Measurements from ENCODE around the gene MAPK7.
"Not testable (repeated sequence)": the region's sequence is repeated elsewhere in the genome, so short reads cannot be mapped to it uniquely, and the experiment has no call there.

Gene MAPK7

GRCh38 chr17:19344311-19345066 lies 33.8 kb upstream of the MAPK7 start:
- H3K9me3 ChIP-seq (ENCODE audit: control insufficient read depth, insufficient read depth, low read depth, low read length), result no peaks in the 10 kb centered on the region

GRCh38 chr17:19345067-19345460 lies 33.2 kb upstream of the MAPK7 start:
- no peaks in the 10 kb centered on the region for H3K9me3 ChIP-seq (ENCODE audit: control insufficient read depth, insufficient read depth, low read depth, low read length)
- H3K27ac ChIP-seq (ENCODE audit: low read depth, low read length), result no peak overlapping the region
- H3K9ac ChIP-seq (ENCODE audit: low read length), result no peak overlapping the region
- no peaks in the 10 kb centered on the region for H3K27me3 ChIP-seq (ENCODE audit: control insufficient read depth, insufficient read depth, low read length)
- no peak overlapping the region for H3K4me3 ChIP-seq (ENCODE audit: low read depth, low read length)
- H3K4me1 ChIP-seq (ENCODE audit: control insufficient read depth, insufficient read depth, low read length), result peaks cover 8% of the 10 kb centered on the region
- H3K36me3 ChIP-seq (ENCODE audit: control insufficient read depth, insufficient read depth, low read length), result peaks cover 37% of the 10 kb centered on the region

More at GRCh38 chr17:19344311-19345066, 33.8 kb upstream of the MAPK7 start:
- H3K4me1 ChIP-seq (ENCODE audit: control insufficient read depth, insufficient read depth, low read length), result peaks cover 11% of the 10 kb centered on the region
- H3K4me3 ChIP-seq (ENCODE audit: low read depth, low read length), result no peak overlapping the region
- H3K36me3 ChIP-seq (ENCODE audit: control insufficient read depth, insufficient read depth, low read length), result peaks cover 37% of the 10 kb centered on the region
- H3K9ac ChIP-seq (ENCODE audit: low read length), result no peak overlapping the region
- no peaks in the 10 kb centered on the region for H3K27me3 ChIP-seq (ENCODE audit: control insufficient read depth, insufficient read depth, low read length)
- no peak overlapping the region for H3K27ac ChIP-seq (ENCODE audit: low read depth, low read length)

DNA sequence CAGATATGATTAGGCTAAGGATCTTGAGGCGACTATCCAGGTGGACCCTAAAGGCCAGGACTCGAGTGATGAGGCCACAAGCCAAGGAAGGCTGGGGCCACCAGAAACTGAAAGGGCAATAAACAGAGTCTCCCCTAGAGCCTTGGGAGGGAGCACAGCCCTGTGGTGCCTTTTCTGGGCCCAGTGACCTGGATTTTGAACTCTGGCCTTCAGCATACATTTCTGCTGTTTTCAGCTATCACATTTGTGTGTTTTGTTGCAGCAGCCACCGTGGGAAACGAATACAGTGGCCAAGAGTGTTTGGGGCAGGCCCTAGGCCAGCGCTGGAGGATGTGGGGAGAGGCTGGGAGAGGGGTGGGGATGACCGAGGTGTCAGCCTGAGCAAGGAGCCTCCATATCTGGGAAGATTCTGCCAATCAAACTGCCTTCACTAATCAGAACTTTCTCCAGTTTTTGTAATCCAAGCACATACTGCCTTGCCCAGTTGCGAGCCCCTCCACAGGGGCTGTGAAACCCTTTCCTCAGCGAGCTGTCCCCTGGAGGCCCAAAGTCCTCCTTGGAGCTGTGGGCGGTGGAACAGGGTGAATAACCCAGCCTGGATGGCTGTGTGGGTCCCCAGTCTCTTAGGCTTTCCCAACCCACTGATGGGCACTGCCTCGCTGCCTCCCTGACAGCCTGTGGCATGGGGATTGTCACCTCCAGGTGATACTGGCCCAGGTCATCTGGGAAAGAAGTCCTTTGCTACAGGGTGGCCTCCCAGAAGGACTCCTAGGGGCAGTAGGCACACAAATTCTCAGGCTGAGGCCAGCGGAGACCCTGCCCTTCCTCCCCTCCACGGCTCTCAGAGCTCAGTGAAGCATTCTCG lies 32.6 kb upstream of the MAPK7 start:
- Histone ChIP-seq H3K9ac (ENCODE audit: low read length) (no peak overlapping the region), H3K4me1 (ENCODE audit: control insufficient read depth, insufficient read depth, low read length) (peaks cover 8% of the 10 kb centered on the region), H3K36me3 (ENCODE audit: control insufficient read depth, insufficient read depth, low read length) (peaks cover 37% of the 10 kb centered on the region), H3K9me3 (ENCODE audit: control insufficient read depth, insufficient read depth, low read depth, low read length) (no peaks in the 10 kb centered on the region), H3K4me3 (ENCODE audit: low read depth, low read length) (no peak overlapping the region), H3K27me3 (ENCODE audit: control insufficient read depth, insufficient read depth, low read length) (no peaks in the 10 kb centered on the region), H3K27ac (ENCODE audit: low read depth, low read length) (no peak overlapping the region)

DNA sequence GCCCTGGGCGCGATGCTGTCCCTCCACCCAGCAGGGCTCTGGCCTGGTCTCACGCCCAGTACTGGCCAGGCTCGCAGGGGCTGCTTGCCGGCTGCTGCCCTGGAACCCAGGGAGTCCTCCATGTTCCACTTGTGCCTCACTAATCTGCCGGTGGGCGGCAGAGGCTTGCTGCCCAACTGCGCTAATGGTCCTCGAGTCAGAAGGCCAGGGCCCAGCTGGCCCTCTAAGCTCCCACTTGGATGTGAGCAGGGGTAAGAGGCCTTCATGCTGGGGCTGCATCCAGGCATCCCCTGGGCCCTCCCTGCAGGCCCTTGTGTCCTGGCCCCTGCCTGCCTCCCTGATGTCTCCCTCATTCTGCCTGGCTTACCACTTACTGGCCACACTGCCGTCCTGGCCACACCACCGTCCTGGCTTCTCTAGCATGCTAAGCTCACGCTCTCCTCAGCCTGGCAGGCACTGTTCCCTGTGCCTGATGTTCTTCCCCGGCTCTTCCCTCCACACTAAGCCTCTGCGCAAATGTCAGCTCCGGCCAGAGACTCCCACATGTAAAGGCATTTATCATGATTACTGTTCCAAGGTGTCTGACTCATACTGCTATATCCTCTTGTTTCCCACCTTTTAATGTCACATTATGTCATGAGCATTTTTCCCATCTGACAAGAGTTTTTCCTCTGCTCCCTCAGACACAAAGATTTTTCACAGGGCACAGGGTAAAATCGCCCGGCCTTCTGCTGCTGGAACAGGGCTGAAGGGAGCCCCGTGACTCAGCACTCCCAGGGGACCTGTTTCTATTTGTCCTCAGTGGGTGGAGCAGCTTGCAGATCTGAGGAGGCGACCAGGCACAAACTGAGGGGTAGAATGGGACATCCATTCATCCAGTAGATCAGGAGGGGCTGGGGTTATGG lies 31.7 kb upstream of the MAPK7 start:
- H3K4me1 ChIP-seq (ENCODE audit: control insufficient read depth, insufficient read depth, low read length), result peaks cover 8% of the 10 kb centered on the region
- no peaks in the 10 kb centered on the region for H3K27me3 ChIP-seq (ENCODE audit: control insufficient read depth, insufficient read depth, low read length)
- H3K9me3 ChIP-seq (ENCODE audit: control insufficient read depth, insufficient read depth, low read depth, low read length), result no peaks in the 10 kb centered on the region
- H3K4me3 ChIP-seq (ENCODE audit: low read depth, low read length), result no peak overlapping the region
- H3K27ac ChIP-seq (ENCODE audit: low read depth, low read length), result no peak overlapping the region
- H3K9ac ChIP-seq (ENCODE audit: low read length), result peak overlapping the region; percentile 13
- H3K36me3 ChIP-seq (ENCODE audit: control insufficient read depth, insufficient read depth, low read length), result peaks cover 37% of the 10 kb centered on the region

GRCh38 chr17:19347323-19348080 lies 30.8 kb upstream of the MAPK7 start:
- no peaks in the 10 kb centered on the region for H3K27me3 ChIP-seq (ENCODE audit: control insufficient read depth, insufficient read depth, low read length)
- no peak overlapping the region for H3K9ac ChIP-seq (ENCODE audit: low read length)
- H3K27ac ChIP-seq (ENCODE audit: low read depth, low read length), result no peak overlapping the region
- H3K36me3 ChIP-seq (ENCODE audit: control insufficient read depth, insufficient read depth, low read length), result peaks cover 37% of the 10 kb centered on the region
- no peaks in the 10 kb centered on the region for H3K9me3 ChIP-seq (ENCODE audit: control insufficient read depth, insufficient read depth, low read depth, low read length)
- no peak overlapping the region for H3K4me3 ChIP-seq (ENCODE audit: low read depth, low read length)
- no peaks in the 10 kb centered on the region; the same call in 1 of the 2 replicates for H3K4me1 ChIP-seq (ENCODE audit: control insufficient read depth, insufficient read depth, low read length)

DNA sequence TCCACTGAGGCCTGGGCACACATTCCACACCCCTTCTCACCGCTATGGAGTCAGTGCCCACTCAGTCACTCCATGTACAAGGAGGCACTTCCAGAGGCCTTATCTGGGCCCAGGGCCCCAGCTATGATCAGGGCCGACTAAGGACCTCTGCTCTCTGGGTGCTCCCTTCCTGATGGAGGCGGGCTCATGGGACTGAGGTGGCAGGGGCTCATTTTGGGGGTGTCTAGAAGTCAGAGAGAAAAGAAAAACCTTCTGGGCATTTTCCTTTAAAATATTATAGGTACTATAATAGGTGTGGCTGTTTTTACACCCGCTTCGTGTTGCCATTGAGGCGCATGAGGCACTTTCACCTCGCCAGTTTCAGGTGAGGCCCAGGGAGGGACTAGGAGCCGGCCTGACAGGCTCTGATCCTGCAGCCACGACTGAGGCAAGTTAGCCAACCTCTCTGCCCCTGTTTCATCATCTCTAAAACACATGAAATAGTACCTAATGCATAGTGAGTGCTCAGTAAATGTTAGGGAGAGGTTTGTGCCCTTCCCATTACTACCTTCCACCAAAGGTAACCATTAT lies 30.1 kb upstream of the MAPK7 start:
- Histone ChIP-seq H3K4me3 (ENCODE audit: low read depth, low read length) (no peak overlapping the region), H3K36me3 (ENCODE audit: control insufficient read depth, insufficient read depth, low read length) (peaks cover 37% of the 10 kb centered on the region), H3K4me1 (ENCODE audit: control insufficient read depth, insufficient read depth, low read length) (no peaks in the 10 kb centered on the region; the same call in 1 of the 2 replicates), H3K27ac (ENCODE audit: low read depth, low read length) (no peak overlapping the region), H3K27me3 (ENCODE audit: control insufficient read depth, insufficient read depth, low read length) (no peaks in the 10 kb centered on the region), H3K9me3 (ENCODE audit: control insufficient read depth, insufficient read depth, low read depth, low read length) (no peaks in the 10 kb centered on the region), H3K9ac (ENCODE audit: low read length) (no peak overlapping the region)

- no peak overlapping the region for H3K9ac ChIP-seq (ENCODE audit: low read length)
- H3K27me3 ChIP-seq (ENCODE audit: control insufficient read depth, insufficient read depth, low read length), result no peaks in the 10 kb centered on the region
- no peaks in the 10 kb centered on the region for H3K9me3 ChIP-seq (ENCODE audit: control insufficient read depth, insufficient read depth, low read depth, low read length)
- peaks cover 32% of the 10 kb centered on the region for H3K36me3 ChIP-seq (ENCODE audit: control insufficient read depth, insufficient read depth, low read length)
- no peak overlapping the region for H3K4me3 ChIP-seq (ENCODE audit: low read depth, low read length)
- no peak overlapping the region for H3K27ac ChIP-seq (ENCODE audit: low read depth, low read length)
- H3K4me1 ChIP-seq (ENCODE audit: control insufficient read depth, insufficient read depth, low read length), result no peaks in the 10 kb centered on the region; the same call in 1 of the 2 replicates
Measured at GRCh38 chr17:19348806-19349205, 29.5 kb upstream of the MAPK7 start.

GRCh38 chr17:19353401-19353800 lies 24.9 kb upstream of the MAPK7 start:
- not testable (repeated sequence) for H3K4me3 ChIP-seq (ENCODE audit: low read depth, low read length); H3K27me3 ChIP-seq (ENCODE audit: control insufficient read depth, insufficient read depth, low read length); H3K27ac ChIP-seq (ENCODE audit: low read depth, low read length); H3K9ac ChIP-seq (ENCODE audit: low read length); H3K4me1 ChIP-seq (ENCODE audit: control insufficient read depth, insufficient read depth, low read length); H3K9me3 ChIP-seq (ENCODE audit: control insufficient read depth, insufficient read depth, low read depth, low read length)
- peaks cover 25% of the 10 kb centered on the region for H3K36me3 ChIP-seq (ENCODE audit: control insufficient read depth, insufficient read depth, low read length)

DNA sequence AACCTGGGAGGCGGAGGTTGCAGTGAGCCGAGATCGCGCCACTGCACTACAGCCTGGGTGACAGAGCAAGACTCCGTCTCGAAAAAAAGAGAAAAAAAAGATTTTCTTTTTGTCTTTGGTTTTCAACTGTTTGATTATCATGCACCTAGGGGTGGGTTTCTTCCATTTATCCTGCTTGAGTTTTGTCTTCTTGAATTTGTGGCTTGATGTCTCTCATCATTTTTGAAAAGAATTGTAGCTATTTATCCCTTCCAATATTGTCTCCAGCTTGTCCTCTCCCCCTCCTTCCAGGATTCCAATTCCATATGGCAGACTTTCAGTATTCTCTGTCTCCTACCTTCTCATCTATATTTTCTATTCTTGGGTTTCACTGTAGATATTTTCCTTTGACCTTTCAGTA lies 23.6 kb upstream of the MAPK7 start:
- H3K9me3 ChIP-seq (ENCODE audit: control insufficient read depth, insufficient read depth, low read depth, low read length), result no peaks in the 10 kb centered on the region
- H3K27ac ChIP-seq (ENCODE audit: low read depth, low read length), result no peak overlapping the region

DNA sequence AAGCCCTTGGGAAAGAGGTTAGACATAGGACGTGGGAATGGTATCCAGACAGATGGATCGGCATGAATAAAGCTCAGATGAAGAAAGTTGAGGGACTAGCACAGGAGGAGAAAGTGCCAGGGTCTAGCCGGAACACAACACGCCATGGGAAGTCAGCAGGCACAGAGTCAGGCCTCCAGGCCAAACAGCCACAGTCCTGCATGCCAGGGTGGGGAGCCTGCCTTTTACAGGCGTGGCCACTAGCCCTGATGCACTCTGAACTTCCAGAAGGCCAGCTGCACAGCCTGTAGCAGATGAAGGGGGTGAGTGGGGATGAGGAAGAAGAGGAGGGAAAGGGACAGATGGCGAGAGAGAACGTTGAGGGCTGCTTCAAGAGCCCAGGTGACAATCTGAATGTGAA lies 20.9 kb upstream of the MAPK7 start:
- Histone ChIP-seq H3K4me1 (ENCODE audit: control insufficient read depth, insufficient read depth, low read length) (peaks cover 8% of the 10 kb centered on the region), H3K36me3 (ENCODE audit: control insufficient read depth, insufficient read depth, low read length) (peaks cover 41% of the 10 kb centered on the region), H3K9me3 (ENCODE audit: control insufficient read depth, insufficient read depth, low read depth, low read length) (no peaks in the 10 kb centered on the region), H3K9ac (ENCODE audit: low read length) (no peak overlapping the region), H3K27me3 (ENCODE audit: control insufficient read depth, insufficient read depth, low read length) (no peaks in the 10 kb centered on the region), H3K27ac (ENCODE audit: low read depth, low read length) (no peak overlapping the region), H3K4me3 (ENCODE audit: low read depth, low read length) (no peak overlapping the region)

More for the DNA sequence above, 23.6 kb upstream of the MAPK7 start:
- Histone ChIP-seq H3K27me3 (ENCODE audit: control insufficient read depth, insufficient read depth, low read length) (no peaks in the 10 kb centered on the region), H3K4me3 (ENCODE audit: low read depth, low read length) (no peak overlapping the region), H3K9ac (ENCODE audit: low read length) (no peak overlapping the region), H3K36me3 (ENCODE audit: control insufficient read depth, insufficient read depth, low read length) (peaks cover 32% of the 10 kb centered on the region), H3K4me1 (ENCODE audit: control insufficient read depth, insufficient read depth, low read length) (no peaks in the 10 kb centered on the region)
